ENCODE results near the gene IL17RD.

The IL17RD gene

GRCh38 chr3:57110214-57110613 is 54.9 kb downstream of the IL17RD start:
- Histone ChIP-seq H2AFZ (ENCODE audit: low read length, unreplicated experiment) (no peak overlapping the region), H3K27ac (ENCODE audit: low read depth, low read length) (no peak overlapping the region), H3K79me2 (ENCODE audit: control insufficient read depth, insufficient read depth, low read length, unreplicated experiment) (no peaks in the 10 kb centered on the region), H3K4me3 (ENCODE audit: low read depth, low read length) (no peak overlapping the region), H3K36me3 (ENCODE audit: insufficient read depth, low read length) (no peaks in the 10 kb centered on the region), H3K27me3 (ENCODE audit: insufficient read depth, low read length) (no peaks in the 10 kb centered on the region), H3K4me1 (ENCODE audit: control insufficient read depth, insufficient read depth, low read length, unreplicated experiment) (no peaks in the 10 kb centered on the region)

DNA sequence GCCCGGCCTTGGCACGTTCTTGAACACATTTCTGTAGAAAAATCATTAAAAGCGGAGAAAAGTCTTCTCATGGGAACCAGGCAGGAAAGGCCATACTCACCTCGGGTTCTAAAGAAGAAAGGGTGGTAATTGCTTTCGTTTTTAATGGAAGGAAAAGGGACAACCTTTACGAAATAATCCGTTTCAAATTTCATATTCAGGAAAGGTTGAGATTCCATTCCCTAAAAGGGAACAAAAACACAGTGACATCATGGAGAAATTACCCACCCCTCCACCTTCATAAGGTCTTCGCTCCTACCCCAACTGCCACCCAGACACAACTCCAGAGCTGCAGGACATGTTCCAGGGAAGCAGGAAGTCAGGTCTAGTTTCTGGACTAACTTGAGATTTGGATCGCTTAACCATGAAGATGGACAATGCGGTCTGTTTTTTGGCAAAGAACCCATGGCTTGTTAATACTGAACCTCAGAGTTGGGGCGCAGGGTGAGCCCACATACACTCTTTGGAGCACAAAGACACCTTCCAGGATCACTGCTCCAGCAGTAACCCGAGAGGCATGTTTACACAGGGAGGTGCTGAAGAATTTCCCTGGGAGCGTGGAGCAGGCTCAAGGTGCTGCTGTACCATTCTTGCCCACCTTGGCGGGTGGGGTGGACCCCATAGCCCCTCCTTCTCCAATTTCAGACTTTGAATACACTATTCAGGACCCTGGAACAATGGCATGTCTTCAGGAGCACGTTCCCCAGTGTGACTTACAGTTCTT is 55.5 kb downstream of the IL17RD start:
- Histone ChIP-seq H3K36me3 (ENCODE audit: insufficient read depth, low read length) (no peaks in the 10 kb centered on the region), H3K27ac (ENCODE audit: low read depth, low read length) (no peak overlapping the region), H3K4me3 (ENCODE audit: low read depth, low read length) (no peak overlapping the region), H2AFZ (ENCODE audit: low read length, unreplicated experiment) (no peak overlapping the region), H3K4me1 (ENCODE audit: control insufficient read depth, insufficient read depth, low read length, unreplicated experiment) (no peaks in the 10 kb centered on the region), H3K79me2 (ENCODE audit: control insufficient read depth, insufficient read depth, low read length, unreplicated experiment) (no peaks in the 10 kb centered on the region), H3K27me3 (ENCODE audit: insufficient read depth, low read length) (no peaks in the 10 kb centered on the region)

DNA sequence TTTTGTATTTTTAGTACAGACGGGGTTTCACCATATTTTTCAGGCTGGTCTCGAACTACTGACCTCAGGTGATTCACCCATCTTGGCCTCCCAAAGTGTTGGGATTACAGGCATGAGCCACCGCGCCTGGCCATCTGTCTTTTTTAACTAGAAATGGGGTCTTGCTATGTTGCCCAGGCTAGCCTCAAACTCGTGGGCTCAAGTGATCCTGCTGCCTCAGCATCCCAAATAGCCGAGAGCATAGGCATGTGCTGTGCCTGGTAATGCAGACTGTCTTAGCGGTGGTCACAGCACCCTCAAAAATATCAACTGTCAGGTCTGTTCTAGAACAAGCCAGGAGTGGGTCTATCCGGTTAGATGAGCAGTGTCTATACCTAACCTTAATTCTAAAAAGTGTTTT is 56.5 kb downstream of the IL17RD start:
- Histone ChIP-seq H3K4me1 (ENCODE audit: control insufficient read depth, insufficient read depth, low read length, unreplicated experiment) (no peaks in the 10 kb centered on the region), H3K79me2 (ENCODE audit: control insufficient read depth, insufficient read depth, low read length, unreplicated experiment) (no peaks in the 10 kb centered on the region), H3K36me3 (ENCODE audit: insufficient read depth, low read length) (no peaks in the 10 kb centered on the region), H3K4me3 (ENCODE audit: low read depth, low read length) (no peak overlapping the region), H3K27ac (ENCODE audit: low read depth, low read length) (no peak overlapping the region), H2AFZ (ENCODE audit: low read length, unreplicated experiment) (no peak overlapping the region), H3K27me3 (ENCODE audit: insufficient read depth, low read length) (no peaks in the 10 kb centered on the region)

GRCh38 chr3:57105585-57105984 is 59.6 kb downstream of the IL17RD start:
- H3K4me3 ChIP-seq (ENCODE audit: low read depth, low read length), result no peak overlapping the region

DNA sequence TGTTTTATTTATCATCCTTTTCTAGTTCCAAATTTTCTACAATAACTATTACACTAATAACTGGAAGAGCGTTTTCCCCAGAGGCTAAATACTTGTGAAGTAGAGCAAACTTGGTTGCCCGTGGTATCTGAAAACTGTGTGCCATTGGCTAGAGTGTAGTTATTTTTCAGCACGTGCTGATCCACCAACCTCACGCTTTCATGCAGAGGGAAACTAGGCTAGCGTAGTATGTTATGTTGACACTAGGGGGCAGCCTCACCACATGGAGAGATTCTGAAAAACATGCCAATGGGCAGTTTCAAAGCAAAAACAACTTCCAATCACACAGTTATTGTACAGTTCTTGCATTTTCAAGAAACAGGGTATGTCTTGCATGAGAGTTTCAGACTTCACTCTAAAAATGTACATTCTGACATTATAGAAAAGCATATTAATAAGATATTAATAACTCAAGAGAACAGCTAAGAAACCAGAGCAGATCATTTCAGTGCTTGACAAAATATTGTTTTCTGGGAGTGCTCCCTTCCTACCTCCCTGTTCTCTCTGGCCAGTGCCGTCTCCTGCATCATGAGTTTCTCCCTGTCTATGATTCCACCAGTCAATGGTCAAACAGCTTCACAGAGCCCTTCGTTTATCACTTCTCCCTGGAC is 65.0 kb downstream of the IL17RD start:
- H3K27me3 ChIP-seq (ENCODE audit: insufficient read depth, low read length), result no peaks in the 10 kb centered on the region
- H3K4me1 ChIP-seq (ENCODE audit: control insufficient read depth, insufficient read depth, low read length, unreplicated experiment), result no peaks in the 10 kb centered on the region
- no peak overlapping the region for H2AFZ ChIP-seq (ENCODE audit: low read length, unreplicated experiment)
- H3K36me3 ChIP-seq (ENCODE audit: insufficient read depth, low read length), result no peaks in the 10 kb centered on the region
- H3K79me2 ChIP-seq (ENCODE audit: control insufficient read depth, insufficient read depth, low read length, unreplicated experiment), result no peaks in the 10 kb centered on the region
- no peak overlapping the region for H3K4me3 ChIP-seq (ENCODE audit: low read depth, low read length)
- no peak overlapping the region for H3K27ac ChIP-seq (ENCODE audit: low read depth, low read length)

More at GRCh38 chr3:57105585-57105984, 59.6 kb downstream of the IL17RD start:
- Histone ChIP-seq H2AFZ (ENCODE audit: low read length, unreplicated experiment) (no peak overlapping the region), H3K4me1 (ENCODE audit: control insufficient read depth, insufficient read depth, low read length, unreplicated experiment) (no peaks in the 10 kb centered on the region), H3K36me3 (ENCODE audit: insufficient read depth, low read length) (no peaks in the 10 kb centered on the region), H3K27me3 (ENCODE audit: insufficient read depth, low read length) (no peaks in the 10 kb centered on the region), H3K27ac (ENCODE audit: low read depth, low read length) (no peak overlapping the region), H3K79me2 (ENCODE audit: control insufficient read depth, insufficient read depth, low read length, unreplicated experiment) (no peaks in the 10 kb centered on the region)

GRCh38 chr3:57098418-57099310 is 66.5 kb downstream of the IL17RD start:
- Histone ChIP-seq H3K36me3 (ENCODE audit: insufficient read depth, low read length) (no peaks in the 10 kb centered on the region), H3K4me3 (ENCODE audit: low read depth, low read length) (no peak overlapping the region), H2AFZ (ENCODE audit: low read length, unreplicated experiment) (no peak overlapping the region), H3K79me2 (ENCODE audit: control insufficient read depth, insufficient read depth, low read length, unreplicated experiment) (no peaks in the 10 kb centered on the region), H3K27me3 (ENCODE audit: insufficient read depth, low read length) (no peaks in the 10 kb centered on the region), H3K27ac (ENCODE audit: low read depth, low read length) (no peak overlapping the region), H3K4me1 (ENCODE audit: control insufficient read depth, insufficient read depth, low read length, unreplicated experiment) (peaks cover 7% of the 10 kb centered on the region)

DNA sequence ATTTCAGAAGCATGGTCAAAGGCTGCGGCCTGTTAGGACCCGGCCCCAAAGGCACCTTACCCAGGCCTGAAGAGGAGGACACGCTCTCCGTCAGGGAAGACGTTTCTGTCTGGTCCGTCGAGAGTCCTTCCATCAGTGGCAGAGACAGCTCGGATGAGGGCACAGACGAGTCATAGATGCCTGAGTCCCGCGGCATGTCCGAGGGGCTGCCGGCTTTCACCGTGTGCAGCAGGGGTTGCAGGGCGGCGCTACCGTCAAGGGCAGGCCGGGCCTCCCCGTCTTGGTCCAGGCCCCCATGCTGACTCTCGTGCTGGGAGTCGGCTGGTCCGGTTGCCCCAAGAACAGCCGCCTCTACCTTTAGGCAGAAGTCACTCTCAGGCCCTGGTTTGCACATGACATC is 67.6 kb downstream of the IL17RD start:
- no peak overlapping the region for H2AFZ ChIP-seq (ENCODE audit: low read length, unreplicated experiment)
- no peak overlapping the region for H3K4me3 ChIP-seq (ENCODE audit: low read depth, low read length)
- no peaks in the 10 kb centered on the region for H3K36me3 ChIP-seq (ENCODE audit: insufficient read depth, low read length)
- no peak overlapping the region for H3K27ac ChIP-seq (ENCODE audit: low read depth, low read length)
- no peaks in the 10 kb centered on the region for H3K79me2 ChIP-seq (ENCODE audit: control insufficient read depth, insufficient read depth, low read length, unreplicated experiment)
- peaks cover 7% of the 10 kb centered on the region for H3K4me1 ChIP-seq (ENCODE audit: control insufficient read depth, insufficient read depth, low read length, unreplicated experiment)
- no peaks in the 10 kb centered on the region for H3K27me3 ChIP-seq (ENCODE audit: insufficient read depth, low read length)

DNA sequence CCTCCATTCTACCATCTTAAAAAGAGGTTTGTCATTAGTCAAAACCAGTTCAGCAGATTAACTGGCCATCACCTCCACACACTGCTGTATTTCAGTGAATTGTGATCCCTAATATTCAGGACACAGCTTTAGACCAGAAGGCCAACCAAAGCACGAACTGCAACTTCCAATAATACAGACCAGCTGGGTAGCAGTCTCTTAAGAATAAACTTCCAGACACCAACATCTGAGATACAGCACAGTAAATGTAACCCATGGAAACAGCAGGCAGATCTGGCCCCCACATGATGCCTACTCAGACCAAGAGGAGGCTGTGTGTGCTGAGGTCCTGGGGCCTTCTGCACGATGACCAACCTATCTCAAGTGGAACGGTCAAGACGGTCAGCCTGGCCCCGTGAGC is 69.8 kb downstream of the IL17RD start:
- Histone ChIP-seq H3K27me3 (ENCODE audit: insufficient read depth, low read length) (no peaks in the 10 kb centered on the region), H3K36me3 (ENCODE audit: insufficient read depth, low read length) (no peaks in the 10 kb centered on the region), H3K27ac (ENCODE audit: low read depth, low read length) (no peak overlapping the region), H3K79me2 (ENCODE audit: control insufficient read depth, insufficient read depth, low read length, unreplicated experiment) (no peaks in the 10 kb centered on the region), H2AFZ (ENCODE audit: low read length, unreplicated experiment) (no peak overlapping the region), H3K4me1 (ENCODE audit: control insufficient read depth, insufficient read depth, low read length, unreplicated experiment) (peaks cover 7% of the 10 kb centered on the region), H3K4me3 (ENCODE audit: low read depth, low read length) (no peak overlapping the region)

- Histone ChIP-seq H2AFZ (ENCODE audit: low read length, unreplicated experiment) (peak overlapping the region; percentile 79), H3K27ac (ENCODE audit: low read depth, low read length) (no peak overlapping the region), H3K79me2 (ENCODE audit: control insufficient read depth, insufficient read depth, low read length, unreplicated experiment) (no peaks in the 10 kb centered on the region), H3K27me3 (ENCODE audit: insufficient read depth, low read length) (no peaks in the 10 kb centered on the region), H3K36me3 (ENCODE audit: insufficient read depth, low read length) (no peaks in the 10 kb centered on the region), H3K4me3 (ENCODE audit: low read depth, low read length) (no peak overlapping the region), H3K4me1 (ENCODE audit: control insufficient read depth, insufficient read depth, low read length, unreplicated experiment) (peaks cover 7% of the 10 kb centered on the region)
These were observed 70.6 kb downstream of the IL17RD start for GRCh38 chr3:57094575-57094974.

DNA sequence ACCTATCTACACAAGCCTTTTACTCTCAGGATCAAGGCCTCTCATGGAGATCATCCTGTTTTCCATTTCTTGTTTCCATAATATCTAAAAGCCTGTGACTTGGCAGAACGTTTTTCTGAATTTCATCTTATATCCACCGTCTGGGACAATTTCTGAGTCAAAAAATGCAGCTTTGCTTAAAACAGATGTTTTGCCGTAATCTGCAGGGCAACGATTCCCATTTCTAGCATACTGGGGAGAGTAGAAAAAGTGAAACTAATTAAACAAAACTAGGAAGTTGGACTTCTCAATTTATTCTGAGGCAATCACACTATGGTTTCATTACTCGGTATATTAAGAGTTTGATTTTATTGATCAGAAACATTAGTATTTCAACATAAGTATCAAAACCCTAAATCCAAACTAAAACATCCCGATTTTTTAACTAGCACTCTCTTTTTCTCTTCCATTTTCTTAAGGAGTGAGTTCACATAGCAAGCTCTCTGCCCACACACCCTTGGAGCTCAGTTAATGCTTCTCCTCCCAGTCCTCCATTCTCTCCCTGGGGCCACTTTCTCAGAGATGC is 71.1 kb downstream of the IL17RD start:
- H3K27ac ChIP-seq (ENCODE audit: low read depth, low read length), result no peak overlapping the region
- H3K27me3 ChIP-seq (ENCODE audit: insufficient read depth, low read length), result no peaks in the 10 kb centered on the region
- no peaks in the 10 kb centered on the region for H3K36me3 ChIP-seq (ENCODE audit: insufficient read depth, low read length)
- H3K79me2 ChIP-seq (ENCODE audit: control insufficient read depth, insufficient read depth, low read length, unreplicated experiment), result no peaks in the 10 kb centered on the region
- H3K4me1 ChIP-seq (ENCODE audit: control insufficient read depth, insufficient read depth, low read length, unreplicated experiment), result peaks cover 7% of the 10 kb centered on the region
- peak overlapping the region; percentile 79 for H2AFZ ChIP-seq (ENCODE audit: low read length, unreplicated experiment)
- peak overlapping the region; percentile 4; the same call in 1 of the 2 replicates for H3K4me3 ChIP-seq (ENCODE audit: low read depth, low read length)

Measured in ACC112 (cell line).